Stimulated activated CD4-positive, alpha-beta T cell treated with anti-CD3 and anti-CD28 coated beads, Interleukin-12 subunit alpha, Interleukin-12 subunit beta, amount 100 ng/mL, for 24 hours (primary cell): ENCODE data around the gene PHGDH.
"Not testable (repeated sequence)": the region's sequence is repeated elsewhere in the genome, so short reads cannot be mapped to it uniquely, and the experiment has no call there.

Source experiments
- DNase-seq, 2 experiments: peaks; one replicate each; pipeline ENCODE4 v3.0.0-alpha.2; 2020; ENCODE audit warnings: low read depth in 2 of 2

The PHGDH gene

DNA sequence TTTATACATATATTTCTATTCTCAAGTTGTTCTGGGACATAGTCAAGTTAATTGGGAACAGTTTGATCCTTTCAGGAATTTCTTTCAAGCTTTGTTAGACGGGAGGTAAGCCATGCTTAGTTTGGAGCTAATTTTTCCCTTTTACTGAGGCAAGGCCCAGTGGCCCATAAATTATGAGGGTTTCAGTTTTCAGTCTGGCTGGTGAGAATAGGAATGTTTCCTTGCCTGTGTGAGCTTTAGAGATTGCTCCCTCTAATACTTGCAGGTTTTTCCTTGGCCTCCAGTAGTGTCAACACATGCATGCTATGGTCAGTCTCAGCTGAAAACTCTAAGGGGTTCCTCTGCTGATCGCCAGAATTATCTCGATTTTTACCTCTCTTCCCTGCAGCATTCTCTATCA, 14.1 kb upstream of the PHGDH start:
- no peak for DNase-seq

DNA sequence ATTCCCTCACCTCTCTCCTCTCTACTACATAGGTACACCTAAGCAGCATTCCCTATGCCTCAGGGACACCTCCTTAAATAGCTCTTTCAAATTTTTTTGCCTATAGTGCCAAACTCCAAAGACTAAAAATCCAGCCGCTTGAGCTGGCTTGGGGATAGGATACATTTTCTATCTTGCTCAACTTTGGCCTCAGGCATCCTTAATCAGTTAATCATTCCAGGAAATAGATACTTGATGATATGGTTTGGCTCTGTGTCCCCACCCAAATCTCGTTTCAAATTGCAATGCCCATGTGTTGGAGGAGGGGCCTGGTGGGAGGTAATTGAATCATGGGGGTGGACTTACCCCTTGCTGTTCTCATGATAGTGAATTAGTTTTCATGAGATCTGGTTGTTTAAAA, 11.4 kb upstream of the PHGDH start:
- no peak for DNase-seq

DNA sequence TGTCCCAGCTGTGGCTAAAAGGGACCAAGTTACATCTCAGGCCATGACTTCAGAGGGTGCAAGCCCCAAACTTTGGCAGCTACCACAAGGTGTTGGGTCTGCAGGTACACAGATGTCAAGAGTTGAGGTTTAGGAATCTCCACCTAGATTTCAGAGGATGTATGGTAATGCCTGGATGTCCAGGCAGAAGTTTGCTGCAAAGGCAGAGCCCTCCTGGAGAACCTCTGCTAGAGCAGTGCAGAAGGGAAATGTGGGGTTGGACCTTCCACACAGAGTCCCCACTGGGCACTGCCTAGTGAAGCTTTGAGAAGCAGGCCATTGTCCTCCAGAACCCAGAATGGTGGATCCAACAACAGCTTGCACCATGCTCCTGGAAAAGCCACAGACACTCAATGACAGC, 10.1 kb upstream of the PHGDH start:
- no peak for DNase-seq

DNA sequence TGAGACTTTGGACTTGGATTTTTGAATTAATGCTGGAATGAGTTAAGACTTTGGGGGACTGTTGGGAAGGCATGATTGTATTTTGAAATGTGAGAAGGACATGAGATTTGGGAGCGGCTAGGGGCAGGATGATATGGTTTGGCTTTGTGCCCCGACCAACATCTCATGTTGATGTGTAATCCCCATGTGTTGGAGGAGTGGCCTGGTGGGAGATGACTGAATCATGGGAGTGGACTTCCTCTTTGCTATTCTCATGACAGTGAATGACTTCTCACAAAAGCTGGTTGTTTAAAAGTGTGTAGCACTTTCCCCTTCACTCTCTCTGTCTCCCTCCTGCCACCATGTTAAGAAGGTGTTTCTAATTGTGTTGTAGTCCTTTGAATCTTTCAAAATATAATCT, 9.3 kb upstream of the PHGDH start:
- DNase-seq = no peak

GRCh38 chr1:119703666-119704450, 7.9 kb upstream of the PHGDH start:
- DNase-seq = no peak

GRCh38 chr1:119706599-119706998, 5.1 kb upstream of the PHGDH start:
- DNase-seq = not testable (repeated sequence)

DNA sequence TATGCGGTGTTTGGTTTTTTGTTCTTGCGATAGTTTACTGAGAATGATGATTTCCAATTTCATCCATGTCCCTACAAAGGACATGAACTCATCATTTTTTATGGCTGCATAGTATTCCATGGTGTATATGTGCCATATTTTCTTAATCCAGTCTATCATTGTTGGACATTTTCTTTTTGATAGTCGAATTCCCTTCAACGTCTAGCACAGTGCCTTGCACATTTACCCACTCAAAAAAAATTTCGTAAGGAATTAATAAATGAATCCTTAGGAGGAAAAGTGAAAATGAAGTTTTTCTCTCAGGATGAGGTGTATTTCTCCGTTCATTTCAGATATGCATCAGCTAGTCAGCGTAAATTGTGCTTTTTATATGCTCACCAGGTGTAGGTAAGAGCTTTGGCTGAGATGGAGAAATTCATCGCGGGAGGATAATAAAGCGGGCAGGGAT, 354 bp upstream of the PHGDH start:
- DNase-seq = not testable (repeated sequence)

- DNase-seq = peak; percentile 28 to 48
Measured at GRCh38 chr1:119712342-119713038, 756 bp downstream of the PHGDH start.

GRCh38 chr1:119713039-119713748, 1.5 kb downstream of the PHGDH start:
- DNase-seq = no peak

DNA sequence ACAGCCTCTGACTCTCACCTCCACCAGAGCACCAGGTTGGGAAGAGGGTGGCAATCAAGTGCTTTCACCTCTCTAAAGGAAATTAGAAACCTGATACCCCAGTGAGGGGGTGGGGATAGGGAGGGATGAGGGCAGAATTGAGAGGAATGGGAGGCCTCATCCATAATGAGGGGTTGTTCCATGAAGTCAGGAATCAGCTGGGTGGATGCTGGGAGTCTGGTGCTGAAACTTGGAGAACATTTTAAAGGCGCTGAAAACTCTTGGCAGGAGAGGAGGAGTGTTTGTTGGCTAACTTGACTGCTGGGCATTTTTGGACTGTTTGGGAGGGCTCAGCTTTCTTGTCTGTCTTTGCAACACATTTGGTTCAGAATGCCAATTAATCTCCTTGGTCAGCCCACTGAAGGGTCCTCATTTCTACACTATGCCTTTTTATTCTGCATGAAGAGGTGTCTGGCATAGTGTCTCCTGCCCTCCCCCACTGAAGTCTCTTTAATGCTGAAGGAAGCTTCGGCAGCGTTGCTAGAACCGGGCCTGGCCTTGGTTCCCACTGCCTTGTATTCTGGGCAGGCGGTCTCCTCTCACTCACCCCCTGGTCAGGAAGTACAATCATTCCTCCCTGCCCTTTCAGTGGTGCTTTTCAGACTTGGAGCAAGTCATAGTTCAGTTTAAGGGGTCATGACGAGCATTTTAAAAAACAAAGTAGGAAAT, 2.2 kb downstream of the PHGDH start:
- DNase-seq = no peak

- no peak for DNase-seq
Measured at GRCh38 chr1:119714583-119714982, 2.8 kb downstream of the PHGDH start.

- DNase-seq = no peak
Measured at GRCh38 chr1:119715542-119715941, 3.8 kb downstream of the PHGDH start.

DNA sequence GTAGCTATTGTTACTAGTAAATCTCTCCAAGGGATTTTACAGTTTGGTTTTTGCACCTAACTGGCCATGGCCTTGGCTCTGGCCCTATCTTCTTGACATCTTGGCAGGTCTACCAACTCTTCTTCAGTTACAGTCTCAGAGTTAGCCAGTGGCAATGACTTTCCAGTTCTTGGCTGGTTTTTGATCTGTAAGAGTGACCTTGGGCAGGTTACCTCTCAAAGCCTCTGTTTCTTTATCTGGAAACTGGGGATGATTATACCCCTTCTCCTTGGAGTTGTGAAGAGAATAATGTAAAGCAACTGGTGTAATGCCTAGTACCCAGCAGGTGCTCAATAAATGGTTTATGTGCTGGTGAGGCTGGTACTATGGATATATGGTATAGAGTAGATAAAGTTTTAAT, 6.7 kb downstream of the PHGDH start:
- no peak for DNase-seq

DNA sequence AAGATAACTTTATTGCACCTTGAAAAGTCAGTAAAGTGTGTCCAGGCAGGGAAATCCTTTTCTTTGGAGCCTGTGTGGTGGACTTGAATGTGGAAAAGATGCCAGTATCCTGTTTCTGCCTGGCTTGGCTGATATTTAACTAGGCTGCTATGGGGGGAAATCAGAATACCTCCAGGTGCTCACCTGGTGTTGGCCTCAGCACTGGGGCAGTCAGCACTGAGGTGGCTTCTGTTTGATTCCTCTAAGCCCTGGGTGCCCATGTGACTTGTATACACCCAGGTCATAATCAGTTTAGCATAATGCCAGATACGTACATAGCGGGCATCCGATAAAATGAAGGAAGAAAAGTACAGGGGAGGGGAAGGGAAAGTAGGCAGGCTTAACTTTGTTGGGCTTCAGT, 7.2 kb downstream of the PHGDH start:
- no peak for DNase-seq

DNA sequence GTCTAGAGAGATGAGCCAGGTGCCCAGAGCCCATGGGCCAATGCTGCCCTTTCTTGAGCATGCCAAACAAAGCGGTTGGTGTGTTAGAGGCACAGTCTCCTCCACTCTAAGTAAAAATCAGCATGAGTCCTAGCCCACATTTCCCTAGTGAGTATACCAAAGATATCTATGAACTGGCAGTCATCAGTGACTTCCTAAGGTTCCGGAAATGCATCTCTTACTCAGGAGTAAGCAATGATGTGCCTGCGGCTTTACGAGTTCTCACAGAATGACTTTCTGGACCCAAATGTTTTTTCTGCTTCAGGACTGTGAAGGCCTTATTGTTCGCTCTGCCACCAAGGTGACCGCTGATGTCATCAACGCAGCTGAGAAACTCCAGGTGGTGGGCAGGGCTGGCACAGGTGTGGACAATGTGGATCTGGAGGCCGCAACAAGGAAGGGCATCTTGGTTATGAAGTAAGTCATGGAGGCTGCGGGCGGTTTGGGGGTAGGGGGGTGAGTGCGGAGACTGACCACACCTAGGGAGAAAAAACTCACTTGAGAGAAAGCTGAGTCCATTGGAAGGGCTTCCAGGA, 9.2 kb downstream of the PHGDH start:
- DNase-seq = no peak

- no peak for DNase-seq
Measured at GRCh38 chr1:119721896-119722295, 10.2 kb downstream of the PHGDH start.

- no peak for DNase-seq
Measured at GRCh38 chr1:119724611-119725218, 13.0 kb downstream of the PHGDH start.

- no peak for DNase-seq
Measured at GRCh38 chr1:119725626-119726025, 13.9 kb downstream of the PHGDH start.

DNA sequence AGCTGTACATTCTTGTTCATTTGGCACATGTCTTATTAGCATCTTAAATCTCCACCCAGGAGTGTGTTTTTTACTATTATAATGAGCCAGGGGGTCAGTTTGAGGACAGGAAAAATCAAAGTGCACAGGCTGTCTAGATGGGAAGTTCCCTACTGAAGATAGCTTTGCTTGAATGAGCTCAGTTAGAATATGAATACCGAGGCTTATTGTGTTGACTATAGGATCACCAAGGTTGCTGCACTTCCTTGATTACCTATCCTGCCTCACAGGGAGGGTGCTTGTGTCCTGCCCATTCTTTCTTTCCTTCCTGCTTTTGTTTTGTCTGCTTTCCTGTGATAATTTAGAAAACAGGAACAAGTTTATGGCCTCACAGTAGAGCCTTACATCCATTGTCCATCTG, 16.3 kb downstream of the PHGDH start:
- no peak for DNase-seq

GRCh38 chr1:119729044-119729443, 17.3 kb downstream of the PHGDH start:
- no peak for DNase-seq

DNA sequence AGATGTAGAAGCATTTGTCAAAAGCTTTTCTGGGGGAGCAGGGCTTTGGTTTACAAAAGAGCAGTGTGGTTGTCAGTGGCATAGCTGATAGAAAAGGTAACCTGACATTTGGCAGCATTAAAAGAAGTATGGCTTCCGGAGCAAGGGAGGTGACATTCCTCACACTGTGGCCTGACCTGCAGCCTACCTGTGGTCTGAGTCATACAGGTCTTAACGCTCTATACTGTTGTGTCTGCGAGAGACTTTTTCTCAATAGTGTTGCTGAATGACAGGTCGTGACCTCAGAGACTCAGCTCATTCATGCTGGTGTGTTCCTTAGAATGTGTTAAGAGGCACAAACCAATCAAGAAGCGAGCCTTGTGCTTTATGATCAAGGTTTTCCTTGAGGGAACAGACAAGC, 19.3 kb downstream of the PHGDH start:
- no peak for DNase-seq
